Measurements from ENCODE around the gene KRTAP10-10. TPM values are rescaled to one million over a fixed set of nuclear protein-coding genes. Genes with fewer than 3 reads are reported as not detected.

The KRTAP10-10 gene
- total RNA-seq, 1 donor from 2014 or later = not detected

GRCh38 chr21:44687671-44688070, 50.5 kb downstream of the KRTAP10-10 start:
- H3K27me3 Mint-ChIP-seq (ENCODE audit: low read depth, unreplicated experiment) = peaks cover 64% of the 10 kb centered on the region
- H3K36me3 ChIP-seq (ENCODE audit: insufficient read depth, low read length) = no peaks in the 10 kb centered on the region
- FAIRE-seq (no peak), DNase-seq (ENCODE audit: low read depth) (no peak)
- TF ChIP-seq EZH2 (IDR thresholded peaks at IDR 0.05; ENCODE audit: insufficient read depth, low read length) = no peak
- TF ChIP-seq, protein P1, sequence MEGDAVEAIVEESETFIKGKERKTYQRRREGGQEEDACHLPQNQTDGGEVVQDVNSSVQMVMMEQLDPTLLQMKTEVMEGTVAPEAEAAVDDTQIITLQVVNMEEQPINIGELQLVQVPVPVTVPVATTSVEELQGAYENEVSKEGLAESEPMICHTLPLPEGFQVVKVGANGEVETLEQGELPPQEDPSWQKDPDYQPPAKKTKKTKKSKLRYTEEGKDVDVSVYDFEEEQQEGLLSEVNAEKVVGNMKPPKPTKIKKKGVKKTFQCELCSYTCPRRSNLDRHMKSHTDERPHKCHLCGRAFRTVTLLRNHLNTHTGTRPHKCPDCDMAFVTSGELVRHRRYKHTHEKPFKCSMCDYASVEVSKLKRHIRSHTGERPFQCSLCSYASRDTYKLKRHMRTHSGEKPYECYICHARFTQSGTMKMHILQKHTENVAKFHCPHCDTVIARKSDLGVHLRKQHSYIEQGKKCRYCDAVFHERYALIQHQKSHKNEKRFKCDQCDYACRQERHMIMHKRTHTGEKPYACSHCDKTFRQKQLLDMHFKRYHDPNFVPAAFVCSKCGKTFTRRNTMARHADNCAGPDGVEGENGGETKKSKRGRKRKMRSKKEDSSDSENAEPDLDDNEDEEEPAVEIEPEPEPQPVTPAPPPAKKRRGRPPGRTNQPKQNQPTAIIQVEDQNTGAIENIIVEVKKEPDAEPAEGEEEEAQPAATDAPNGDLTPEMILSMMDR (IDR thresholded peaks at IDR 0.05; ENCODE audit: insufficient read depth, low read depth, low read length) = no peak
- peaks cover under 1% of the 10 kb centered on the region for H3K9me3 ChIP-seq (ENCODE audit: insufficient read depth, low read depth, low read length)
- H3K4me2 ChIP-seq (ENCODE audit: low read length) = no peak overlapping the region
- no peak overlapping the region for H3K9ac ChIP-seq (ENCODE audit: low read length)
- peaks cover 8% of the 10 kb centered on the region for H3K36me3 Mint-ChIP-seq (ENCODE audit: low read depth, unreplicated experiment)
- peaks cover 5% of the 10 kb centered on the region for H3K4me1 Mint-ChIP-seq (ENCODE audit: low read depth, unreplicated experiment)
- H3K27me3 ChIP-seq (ENCODE audit: insufficient read depth, low read length) = peaks cover 12% of the 10 kb centered on the region
- no peak overlapping the region for H3K27ac Mint-ChIP-seq (ENCODE audit: unreplicated experiment)
- no peak overlapping the region for H2AFZ ChIP-seq (ENCODE audit: low read depth, low read length)
- H4K20me1 ChIP-seq (ENCODE audit: insufficient read depth, low read length) = no peaks in the 10 kb centered on the region
- H3K27ac ChIP-seq (ENCODE audit: low read depth, low read length) = no peak overlapping the region
- no peak overlapping the region for H3K4me3 ChIP-seq (ENCODE audit: insufficient read depth, low read depth, low read length)
- H3K4me1 ChIP-seq (ENCODE audit: insufficient read depth, low read length) = no peaks in the 10 kb centered on the region
- H3K9me3 Mint-ChIP-seq (ENCODE audit: unreplicated experiment) = peaks cover 6% of the 10 kb centered on the region
- no peaks in the 10 kb centered on the region for H3K79me2 ChIP-seq (ENCODE audit: insufficient read depth, low read length)
- no peak overlapping the region for H3K4me3 Mint-ChIP-seq (ENCODE audit: unreplicated experiment)

Other genes starting within 250 kb of the KRTAP10-10 start
- 5.2 and 5.6 TPM in 2 replicates for gene LRRC3, start 181.8 kb upstream of the KRTAP10-10 start, total RNA-seq
- gene KRTAP10-1, start 97.2 kb upstream of the KRTAP10-10 start, total RNA-seq = not detected in 2 replicates
- not detected in 2 replicates for gene KRTAP10-2, start 85.9 kb upstream of the KRTAP10-10 start, total RNA-seq
- gene KRTAP10-3, start 78.6 kb upstream of the KRTAP10-10 start, total RNA-seq = not detected in 2 replicates
- gene KRTAP10-4, start 63.6 kb upstream of the KRTAP10-10 start, total RNA-seq = not detected in 2 replicates
- gene KRTAP10-5, start 56.8 kb upstream of the KRTAP10-10 start, total RNA-seq = not detected in 2 replicates
- not detected in 2 replicates for gene KRTAP10-6, start 44.9 kb upstream of the KRTAP10-10 start, total RNA-seq
- not detected in 2 replicates for gene KRTAP10-7, start 36.8 kb upstream of the KRTAP10-10 start, total RNA-seq
- not detected in 2 replicates for gene KRTAP10-8, start 25.3 kb upstream of the KRTAP10-10 start, total RNA-seq
- not detected in 2 replicates for gene KRTAP10-9, start 10.3 kb upstream of the KRTAP10-10 start, total RNA-seq
- gene KRTAP10-11, start 9.1 kb downstream of the KRTAP10-10 start, total RNA-seq = not detected in 2 replicates
- gene KRTAP12-4, start 17.3 kb downstream of the KRTAP10-10 start, total RNA-seq = not detected in 2 replicates
- gene KRTAP12-3, start 20.6 kb downstream of the KRTAP10-10 start, total RNA-seq = not detected in 2 replicates
- gene KRTAP12-2, start 29.6 kb downstream of the KRTAP10-10 start, total RNA-seq = not detected in 2 replicates
- not detected in 2 replicates for gene KRTAP12-1, start 44.8 kb downstream of the KRTAP10-10 start, total RNA-seq
- not detected in 2 replicates for gene KRTAP10-12, start 59.8 kb downstream of the KRTAP10-10 start, total RNA-seq
- gene TSPEAR, start 74.2 kb downstream of the KRTAP10-10 start, total RNA-seq = not detected in 2 replicates
- 63.8 and 74.5 TPM in 2 replicates for gene UBE2G2, start 164.5 kb downstream of the KRTAP10-10 start, total RNA-seq
- gene SUMO3, start 180.7 kb downstream of the KRTAP10-10 start, total RNA-seq = 72.7 and 83.5 TPM in 2 replicates
- 208 and 240 TPM in 2 replicates for gene PTTG1IP, start 236.3 kb downstream of the KRTAP10-10 start, total RNA-seq

Measured in astrocyte (in vitro differentiated cells and primary cell).